Raji (cell line): Measurements from ENCODE around the gene MYRF.

Source experiments
- POLR2A ChIP-seq: IDR thresholded peaks from 2 replicates; pipeline ENCODE4 v1.6.1; 2011; ENCODE audit warnings: low read depth, low read length, control low read depth; ENCODE audit not compliant: insufficient read depth

MYRF gene

DNA sequence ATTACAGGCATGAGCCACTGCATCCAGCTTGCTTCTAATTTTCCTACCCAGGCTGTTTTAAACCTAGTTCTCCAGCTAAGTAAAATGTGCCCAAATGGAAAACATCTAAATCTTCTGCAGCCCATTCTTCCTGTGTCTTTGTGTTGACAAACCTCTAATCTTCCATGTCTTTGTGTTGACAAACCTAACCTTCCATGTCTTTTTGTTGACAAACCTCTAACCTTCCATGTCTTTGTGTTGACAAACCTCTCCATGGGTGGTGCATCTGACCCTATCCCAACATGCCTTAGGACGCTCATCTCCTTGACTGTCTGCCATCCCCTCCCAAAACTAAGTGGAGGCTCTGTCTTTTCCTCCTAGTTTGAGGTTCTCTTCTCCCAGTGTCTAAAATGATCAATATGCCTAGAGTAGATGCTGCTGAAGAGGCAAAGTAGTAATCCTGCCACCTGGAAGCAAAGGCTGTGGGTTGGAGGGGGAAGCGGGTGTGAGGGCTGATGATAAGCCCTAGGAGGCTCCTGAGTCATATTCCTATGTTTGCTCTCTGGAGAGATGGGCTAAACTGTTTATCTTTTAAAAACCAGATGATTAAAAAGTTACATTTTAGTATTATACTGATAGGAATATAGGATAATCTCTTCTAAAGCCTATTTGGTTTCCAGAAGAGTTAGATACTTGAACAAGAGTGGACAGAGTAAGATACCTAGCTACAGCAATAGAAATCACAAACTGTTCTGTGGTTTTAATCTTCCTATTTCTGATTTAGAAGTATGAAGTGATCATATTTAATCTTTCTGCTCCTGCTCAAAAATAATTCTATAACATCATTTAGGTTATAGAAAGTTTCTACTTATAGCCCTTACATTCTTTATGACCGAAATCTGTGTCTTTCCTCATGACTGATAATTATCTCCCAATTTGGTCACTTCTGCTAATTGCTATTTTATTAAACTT is 48.2 kb downstream of the MYRF start:
- TF ChIP-seq POLR2A: no peak

GRCh38 chr11:61802605-61803004 is 50.2 kb downstream of the MYRF start:
- TF ChIP-seq POLR2A: no peak

DNA sequence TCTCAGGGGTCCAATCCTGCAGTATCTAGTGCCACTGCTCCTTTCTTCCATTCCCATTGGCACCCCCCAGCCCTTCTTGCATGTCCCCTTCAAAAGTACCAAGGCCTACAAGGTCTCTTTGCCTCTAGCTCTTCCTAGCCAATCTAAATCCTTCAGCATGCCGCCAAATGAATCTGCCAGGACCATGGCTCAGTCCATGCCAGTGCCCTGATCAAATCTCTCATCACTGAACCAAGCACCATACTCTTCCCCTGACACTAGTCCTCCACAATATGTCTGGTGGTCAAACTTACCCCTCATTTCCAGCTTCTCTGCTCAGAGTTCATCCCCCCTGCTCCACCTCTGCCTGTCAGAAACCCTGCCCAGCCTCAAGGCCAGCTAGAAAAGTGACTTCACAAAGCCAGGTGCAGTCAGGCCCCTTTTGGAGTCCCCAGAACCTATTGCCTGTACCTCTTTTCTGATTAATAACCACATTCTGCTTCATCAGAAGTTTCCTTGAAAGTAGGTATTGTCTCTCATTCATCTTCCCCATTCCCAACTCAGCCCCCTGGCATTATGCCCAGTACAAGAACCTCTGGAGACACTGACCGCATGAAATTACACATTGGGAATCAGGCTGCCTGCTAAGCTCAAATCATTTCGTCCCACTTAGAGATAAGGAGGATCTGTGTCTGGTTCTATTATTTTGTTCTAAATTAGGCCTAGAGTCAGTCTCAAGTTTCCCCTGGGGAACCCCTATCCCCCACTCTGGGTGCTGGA is 51.6 kb downstream of the MYRF start:
- TF ChIP-seq POLR2A: no peak

DNA sequence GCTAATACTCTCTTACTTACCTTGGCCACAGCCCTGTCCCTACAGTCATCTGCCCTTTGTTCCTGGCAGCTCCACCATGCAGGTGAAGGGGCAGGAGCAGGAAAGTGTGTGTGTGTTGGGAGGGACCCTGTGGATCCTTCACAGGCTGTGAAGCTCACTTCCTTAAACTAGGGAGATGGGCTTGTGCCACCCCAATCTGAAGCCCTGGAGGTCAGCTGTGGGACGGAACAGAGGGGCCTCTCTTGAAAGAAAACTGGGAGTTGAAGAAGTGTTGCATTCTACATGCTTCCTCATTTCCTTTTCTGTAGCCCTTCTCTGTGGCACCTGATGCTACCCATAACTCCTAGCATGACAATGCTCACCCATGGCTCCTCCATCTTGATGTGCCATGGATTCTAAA is 52.7 kb downstream of the MYRF start:
- TF ChIP-seq POLR2A: no peak

DNA sequence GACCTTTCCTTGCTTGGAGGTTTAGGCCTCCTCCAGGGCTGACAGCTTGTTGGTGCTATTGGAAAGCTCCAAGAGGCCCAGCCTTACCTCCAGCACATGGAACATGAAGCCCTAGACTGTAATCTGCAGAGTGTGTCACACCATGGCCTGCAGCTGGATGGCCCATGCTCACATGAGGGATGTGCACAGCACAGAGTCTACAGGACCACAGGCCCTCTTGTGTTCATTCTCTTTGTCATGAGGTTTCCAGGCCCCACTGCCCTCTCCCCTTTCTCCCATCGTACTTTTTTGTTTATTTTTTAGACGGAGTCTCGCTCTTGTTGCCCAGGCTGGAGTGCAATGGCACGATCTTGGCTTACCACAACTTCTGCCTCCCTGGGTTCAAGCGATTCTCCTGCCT is 54.3 kb downstream of the MYRF start:
- TF ChIP-seq POLR2A: no peak

DNA sequence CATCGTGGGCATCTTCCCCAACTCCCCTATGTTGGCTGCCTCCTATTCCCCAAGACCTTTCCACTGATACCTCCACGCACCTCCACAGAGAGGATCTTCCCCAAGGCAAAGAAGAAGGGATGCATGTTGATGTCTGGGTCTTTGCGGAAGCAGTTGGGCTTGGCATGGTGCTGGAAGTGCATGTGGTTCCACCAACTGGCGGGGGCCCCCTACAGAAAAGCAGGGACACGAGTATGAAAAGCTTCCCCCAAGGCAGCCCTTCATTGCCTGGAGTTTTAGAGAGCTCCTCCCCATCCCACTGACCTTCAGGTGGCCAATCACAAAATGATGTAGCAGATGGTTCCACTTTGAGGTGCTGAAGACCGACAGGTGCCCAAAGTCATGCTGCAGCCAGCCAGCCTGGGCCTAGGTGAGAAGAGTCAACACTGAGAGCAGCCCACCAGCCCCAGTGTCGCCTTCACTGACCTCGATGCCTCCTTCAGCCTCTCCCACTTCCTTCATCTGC is 58.3 kb downstream of the MYRF start:
- no peak for TF ChIP-seq POLR2A

DNA sequence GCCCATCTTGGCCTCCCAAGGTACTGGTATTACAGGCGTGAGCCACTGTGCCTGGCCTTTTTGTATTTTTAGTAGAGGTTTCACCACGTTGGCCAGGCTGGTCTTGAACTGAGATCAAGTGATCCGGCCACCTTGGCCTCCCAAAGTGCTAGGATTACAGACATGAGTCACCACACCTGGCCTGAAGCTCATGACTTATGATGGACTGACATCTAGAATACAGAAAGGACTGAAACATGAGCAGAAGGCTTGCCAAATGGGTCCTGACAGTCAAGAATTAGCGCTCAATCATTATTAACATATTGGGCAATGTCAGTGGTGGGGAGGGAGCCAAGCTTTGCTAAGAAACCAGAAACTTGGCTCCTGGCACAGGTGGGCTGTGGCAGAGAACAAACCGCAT is 59.4 kb downstream of the MYRF start:
- no peak for TF ChIP-seq POLR2A

GRCh38 chr11:61812736-61813411 is 60.4 kb downstream of the MYRF start:
- no peak for TF ChIP-seq POLR2A

DNA sequence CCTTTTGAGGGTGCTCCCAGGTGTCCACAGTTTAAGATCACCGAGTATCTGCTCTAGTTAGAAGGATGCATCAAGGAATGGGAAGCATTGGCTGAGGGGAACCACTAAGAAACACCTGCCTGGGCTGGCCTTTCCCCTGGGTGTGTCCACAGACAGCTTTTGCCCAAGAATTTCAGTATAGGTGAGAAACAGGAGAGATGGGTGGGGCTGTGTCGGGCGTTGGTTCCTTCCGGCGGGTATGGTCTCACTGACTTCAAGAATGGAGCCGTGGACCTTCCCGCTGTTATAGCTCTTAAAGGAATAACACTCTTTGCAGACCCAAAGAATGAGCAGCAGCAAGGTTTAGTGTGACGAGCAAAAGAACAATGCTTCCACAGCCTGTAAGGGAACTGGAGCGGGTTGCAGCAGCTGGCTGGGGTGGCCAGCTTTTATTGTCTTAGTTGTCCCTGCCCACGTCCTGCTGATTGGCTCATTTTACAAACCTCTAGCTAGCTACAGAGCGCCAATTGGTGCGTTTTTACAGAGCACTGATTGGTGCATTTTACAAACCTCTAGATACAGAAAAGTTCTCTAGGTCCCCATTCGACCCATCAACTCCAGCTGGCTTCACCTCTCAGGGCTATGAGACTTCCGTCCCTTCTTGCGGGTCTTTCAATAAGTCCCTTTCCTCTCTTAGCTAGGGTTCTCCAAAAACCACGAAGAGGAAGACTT is 62.0 kb downstream of the MYRF start:
- no peak for TF ChIP-seq POLR2A

DNA sequence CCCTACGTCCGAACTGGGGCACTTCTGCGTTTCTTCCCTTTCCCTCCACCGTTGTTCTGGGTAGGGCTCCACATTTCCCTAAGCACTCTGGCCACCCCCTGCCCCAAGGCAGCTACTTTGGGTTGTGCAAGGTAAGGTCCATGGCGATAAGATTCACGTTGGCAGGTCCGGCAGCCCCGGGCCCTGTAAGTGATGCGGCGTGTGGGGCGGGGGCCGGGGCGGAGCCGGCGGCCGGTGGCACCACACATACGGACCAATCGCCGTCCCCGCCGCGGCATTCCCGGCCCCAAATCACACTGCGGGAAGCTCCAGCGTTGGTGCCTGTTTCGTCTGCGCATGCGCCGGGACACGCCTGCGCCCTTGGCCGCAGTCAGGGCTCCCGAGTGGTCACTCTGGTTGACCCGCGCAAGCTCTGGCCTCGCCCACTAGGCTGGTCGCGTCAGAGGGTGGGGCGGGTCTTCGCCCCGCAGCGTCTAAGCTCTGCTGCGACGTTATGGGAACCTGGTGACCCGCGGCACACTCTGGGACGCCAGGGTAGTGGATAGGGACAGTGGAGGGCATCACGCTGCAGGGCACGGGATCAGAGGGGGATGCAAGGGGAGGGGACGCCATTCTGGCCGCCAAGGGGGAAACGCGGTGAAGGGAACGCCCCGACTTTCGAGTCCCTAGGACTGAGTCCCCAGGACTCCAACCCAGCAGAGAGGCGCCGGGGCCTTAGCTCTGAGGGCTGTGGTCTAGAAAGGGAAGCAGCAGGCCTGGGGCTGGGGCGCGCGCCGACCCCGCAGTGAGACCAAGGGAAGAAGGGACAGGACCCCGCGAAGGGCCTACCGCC is 62.7 kb downstream of the MYRF start:
- TF ChIP-seq POLR2A: 0 out of 2 replicates have a peak, but pooled peaks have one; percentile 1

- TF ChIP-seq POLR2A: no peak; the same call in 1 of the 2 replicates
Observed at GRCh38 chr11:61815790-61816735, 63.6 kb downstream of the MYRF start.

GRCh38 chr11:61816736-61817455 is 64.5 kb downstream of the MYRF start, which contains the start of gene FADS1:
TSS of gene FADS1 (minus strand) at chr11:61817003. CDS start at chr11:61816929, 74 bp downstream.
- no peak for TF ChIP-seq POLR2A

DNA sequence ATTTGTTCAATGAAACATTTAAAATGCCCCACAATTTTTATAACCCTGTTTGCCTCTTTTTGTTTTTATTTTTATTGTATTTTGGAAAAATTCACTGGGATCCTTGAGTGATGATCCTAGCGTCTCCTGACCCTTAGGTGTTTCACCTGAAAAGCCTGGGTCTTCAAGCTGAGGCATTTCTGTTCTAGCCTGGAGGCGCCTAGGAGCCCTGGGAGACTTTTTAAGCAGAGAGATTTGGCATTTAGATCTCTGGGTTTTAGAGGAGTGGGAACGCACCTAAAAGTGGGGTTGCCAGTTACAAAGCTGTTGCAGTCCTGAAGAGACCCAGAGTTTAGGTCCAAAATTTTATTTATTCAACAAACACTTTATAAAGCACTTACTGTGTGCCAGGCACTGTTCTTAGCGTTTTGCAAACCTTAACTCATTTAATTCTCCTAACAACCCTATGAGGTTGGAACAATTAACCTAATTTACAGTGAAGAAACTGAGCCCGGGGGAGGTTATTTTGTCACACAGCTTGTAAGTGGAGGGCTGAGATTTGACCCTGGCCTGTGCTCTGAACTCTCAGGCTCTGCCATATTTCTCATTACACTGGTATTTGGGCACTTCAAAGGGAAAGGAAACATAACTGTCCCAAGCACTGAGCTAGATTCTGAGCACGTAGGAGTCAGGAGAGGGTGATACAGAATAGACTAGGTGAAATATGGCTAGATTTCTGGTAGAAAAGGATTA is 65.2 kb downstream of the MYRF start:
- no peak for TF ChIP-seq POLR2A
